Measurements from ENCODE around the gene INHBA.
A peak's percentile ranks its signal among the peaks of the same experiment; 100 is the strongest.

Gene INHBA

DNA sequence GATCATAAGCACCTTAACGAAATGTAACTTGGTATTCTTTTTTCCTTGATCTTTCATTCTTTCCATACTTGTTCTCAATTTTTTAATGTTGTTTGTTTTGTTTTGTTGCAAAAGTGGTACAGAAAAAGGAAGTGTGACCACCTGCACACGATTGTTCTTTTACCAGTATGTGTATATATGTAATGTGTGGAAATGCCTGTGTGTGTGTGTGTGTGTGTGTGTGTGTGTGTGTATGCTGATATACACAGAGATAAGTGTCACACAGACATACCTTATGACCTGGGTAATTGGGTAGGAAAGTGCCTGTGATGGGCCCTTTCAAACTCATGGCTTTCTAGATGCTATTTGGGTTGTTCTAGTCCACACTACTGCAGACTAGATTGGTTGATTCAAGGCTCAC is 14.0 kb downstream of the INHBA start:
- no peak for DNase-seq (ENCODE audit: low read depth, low spot score)

DNA sequence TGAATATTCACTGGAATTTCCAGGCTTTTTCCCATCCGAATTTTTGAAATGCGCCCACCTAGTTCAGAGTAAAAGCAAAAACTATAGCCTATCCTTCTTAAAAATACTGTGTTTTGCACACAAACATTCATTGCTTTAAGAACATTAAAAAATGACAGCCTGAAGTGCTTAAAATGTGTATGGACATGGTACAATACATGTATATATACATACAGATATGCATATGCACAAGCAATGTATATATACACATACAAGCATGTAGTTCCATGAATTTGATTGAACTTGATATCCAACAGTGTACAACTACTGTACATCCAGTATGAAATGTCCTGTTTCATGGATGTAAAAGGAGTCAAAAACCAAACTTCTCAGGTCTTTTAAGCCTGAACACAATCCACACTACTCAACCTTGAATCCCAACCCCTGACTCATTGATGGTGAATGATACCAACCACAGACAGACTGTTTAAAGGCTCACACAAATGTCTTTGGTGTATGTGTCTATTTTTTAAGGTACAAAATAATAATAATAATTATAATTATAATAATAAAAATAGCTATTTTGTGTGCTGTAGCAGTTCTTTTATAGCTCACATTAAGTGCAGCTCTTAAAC is 14.8 kb downstream of the INHBA start:
- DNase-seq (ENCODE audit: low read depth, low spot score): no peak

GRCh38 chr7:41685684-41686083 is 17.2 kb downstream of the INHBA start:
- DNase-seq (ENCODE audit: low read depth, low spot score): no peak

- DNase-seq (ENCODE audit: low read depth, low spot score): no peak
Measured at GRCh38 chr7:41682422-41682821, 20.5 kb downstream of the INHBA start.

- DNase-seq (ENCODE audit: low read depth, low spot score): no peak
Measured at GRCh38 chr7:41679566-41679965, 23.3 kb downstream of the INHBA start.

- DNase-seq (ENCODE audit: low read depth, low spot score): no peak
Measured at GRCh38 chr7:41674505-41675023, 28.3 kb downstream of the INHBA start.

DNA sequence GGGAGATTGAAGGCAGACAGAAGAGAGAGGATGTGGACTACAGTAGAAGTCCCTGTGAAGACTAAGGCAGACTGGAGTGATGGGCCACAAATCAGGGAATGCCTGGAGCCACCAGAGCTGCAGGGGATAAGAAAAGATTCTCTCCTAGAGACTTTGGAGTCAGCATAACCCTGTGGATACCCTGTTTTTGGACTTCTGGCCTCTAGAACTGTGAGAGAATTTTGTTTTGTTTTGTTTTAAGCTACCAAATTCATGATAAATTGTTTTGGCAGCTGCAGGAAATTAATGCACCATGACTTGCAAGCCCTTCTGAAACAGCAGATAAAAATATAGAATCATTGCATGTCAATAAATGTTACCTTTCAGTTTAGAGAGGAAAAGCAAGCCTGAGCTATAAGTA is 41.3 kb downstream of the INHBA start:
- peak; percentile 26 for DNase-seq (ENCODE audit: low read depth, low spot score)

DNA sequence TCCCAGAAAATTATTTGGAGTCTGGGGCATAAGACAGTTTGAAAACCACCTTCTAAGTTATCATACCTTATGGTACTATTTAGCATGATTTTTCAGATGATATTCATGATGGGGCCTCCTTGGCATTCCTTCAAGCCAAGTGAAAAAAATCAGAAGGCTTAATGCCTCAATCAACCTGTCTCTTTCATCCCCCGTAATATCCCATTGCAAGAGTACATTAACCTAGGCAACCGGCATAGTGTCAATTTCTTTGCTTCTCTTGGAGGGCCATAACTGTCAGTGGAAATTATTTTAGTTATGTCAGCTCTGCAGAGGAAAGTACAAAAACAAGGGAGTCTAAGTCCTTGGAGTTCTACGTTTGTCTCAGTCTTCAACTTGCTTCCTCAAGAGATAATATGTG is 43.4 kb downstream of the INHBA start:
- no peak for DNase-seq (ENCODE audit: low read depth, low spot score)

- no peak for DNase-seq (ENCODE audit: low read depth, low spot score)
Measured at GRCh38 chr7:41656366-41656765, 46.5 kb downstream of the INHBA start.

- no peak for DNase-seq (ENCODE audit: low read depth, low spot score)
Measured at GRCh38 chr7:41655426-41655825, 47.5 kb downstream of the INHBA start.

GRCh38 chr7:41652267-41652666 is 50.6 kb downstream of the INHBA start:
- no peak for DNase-seq (ENCODE audit: low read depth, low spot score)

GRCh38 chr7:41648501-41648900 is 54.4 kb downstream of the INHBA start:
- no peak for DNase-seq (ENCODE audit: low read depth, low spot score)

DNA sequence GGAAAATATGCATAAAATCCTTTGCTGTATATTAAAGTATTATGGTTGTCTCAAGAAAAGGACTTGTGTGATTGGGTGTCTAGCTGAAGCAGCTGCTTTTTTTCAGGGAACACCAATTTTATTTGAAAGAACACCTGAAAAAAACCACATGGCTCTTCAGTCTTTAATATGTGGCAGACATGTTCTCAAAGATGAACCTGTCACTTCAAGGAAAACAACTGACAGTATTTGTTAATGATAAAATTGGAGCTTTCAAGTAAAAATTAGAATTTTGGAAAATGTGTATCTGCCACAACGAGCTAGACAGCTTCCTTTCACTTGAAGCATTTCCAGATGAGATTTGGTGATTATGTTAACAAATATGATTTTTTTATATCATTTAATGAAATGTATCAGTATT is 59.3 kb downstream of the INHBA start:
- DNase-seq (ENCODE audit: low read depth, low spot score): no peak

- DNase-seq (ENCODE audit: low read depth, low spot score): no peak
Measured at GRCh38 chr7:41641665-41642014, 61.2 kb downstream of the INHBA start.

DNA sequence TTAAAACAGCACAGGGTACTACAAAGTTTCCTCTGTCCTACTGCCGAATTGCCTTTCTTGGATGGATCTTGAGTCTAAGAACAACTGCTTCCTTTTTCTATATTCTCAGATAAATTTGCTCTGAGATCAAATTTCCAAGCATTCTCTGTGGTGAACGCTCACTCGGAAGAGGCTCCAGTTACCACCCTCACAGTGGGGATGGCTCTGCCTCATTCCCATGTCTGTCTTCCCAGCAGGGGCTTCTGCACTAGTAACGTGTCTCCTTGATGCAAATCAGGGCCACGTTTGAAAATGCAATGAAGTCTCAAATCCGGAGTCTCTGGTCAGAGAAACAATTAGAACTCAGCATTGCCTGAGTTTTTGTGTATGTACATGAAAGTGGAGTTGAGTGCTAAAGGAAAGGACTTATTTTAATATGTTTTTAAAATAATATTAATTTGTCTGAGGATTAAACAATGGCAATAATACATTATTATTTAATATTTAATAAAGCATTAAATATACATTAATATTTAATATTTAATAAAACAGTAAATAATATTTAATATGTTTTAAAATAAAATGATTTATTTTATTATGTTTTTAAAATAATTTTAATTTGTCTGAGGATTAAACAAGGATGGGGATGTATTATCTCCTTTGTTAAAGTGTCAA is 61.8 kb downstream of the INHBA start:
- DNase-seq (ENCODE audit: low read depth, low spot score): peak; percentile 74

DNA sequence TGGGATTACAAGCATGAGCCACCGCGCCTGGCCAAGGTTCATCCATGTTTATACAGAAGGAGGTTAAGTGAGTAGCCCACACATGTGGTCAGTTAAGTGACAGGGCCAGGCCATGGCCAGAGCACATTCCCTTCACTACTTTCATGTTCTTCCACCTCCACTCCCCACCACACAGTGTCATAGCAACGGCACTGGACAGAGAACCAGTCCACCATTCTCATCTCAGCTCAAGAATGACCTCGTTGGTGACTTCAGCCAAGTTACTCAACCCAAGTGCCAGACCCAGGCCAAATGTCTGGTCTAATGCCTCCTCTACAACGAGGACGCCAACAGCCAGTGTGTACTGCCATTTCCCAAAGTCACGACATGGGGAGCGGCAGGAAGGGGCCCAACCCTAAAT is 62.4 kb downstream of the INHBA start:
- no peak for DNase-seq (ENCODE audit: low read depth, low spot score)

GRCh38 chr7:41637049-41637448 is 65.8 kb downstream of the INHBA start:
- no peak for DNase-seq (ENCODE audit: low read depth, low spot score)

Measured in brain pericyte (primary cell).